Uterus (tissue), 2 donors: Measurements from ENCODE around the gene UBE2N.

Experiments
- CTCF ChIP-seq, 4 experiments: fragments of 200-600 bp in 2 of 4; fragments of 450-650 bp in 2 of 4; sonication (generic) in 2 of 4; IDR thresholded peaks; one replicate each; pipeline ENCODE4 v1.5.1; 2016 to 2019; ENCODE audit warnings: antibody characterized with exemption in 4 of 4, mild to moderate bottlenecking in 2 of 4, moderate library complexity in 1 of 4
- POLR2A ChIP-seq, 2 donors: fragments of 450-650 bp; IDR thresholded peaks; one replicate each; pipeline ENCODE4 v1.6.1; 2016; ENCODE audit warnings: antibody characterized with exemption in 2 of 2, mild to moderate bottlenecking in 1 of 2, moderate library complexity in 1 of 2

- TF ChIP-seq CTCF (IDR thresholded peaks at IDR 0.05): no peak
- TF ChIP-seq POLR2A (IDR thresholded peaks at IDR 0.05): no peak
These were observed 75.3 kb downstream of the UBE2N start for GRCh38 chr12:93366422-93366821.
